Right ventricle myocardium superior (tissue), 1 donor: ENCODE measurements around the gene PCP4L1. TPM values are rescaled to one million over a fixed set of nuclear protein-coding genes. Genes with fewer than 3 reads are reported as not detected.
"Not testable (repeated sequence)": the region's sequence is repeated elsewhere in the genome, so short reads cannot be mapped to it uniquely, and the experiment has no call there.

Experiments
- ATAC-seq: fragments of 200-7000 bp; cut with Tn5 transposase; one replicate; pipeline ENCODE4 v1.9.1; 2020; ENCODE audit warnings: mild to moderate bottlenecking; ENCODE audit not compliant: poor library complexity
- DNase-seq: peaks from one replicate; pipeline ENCODE4 v3.0.0-alpha.2; 2020
- intact Hi-C: fragments of 100-400 bp; cut with DNase I; formaldehyde crosslinking; loops from one replicate; pipeline ENCODE4 v1.11.2; 2022
- total RNA-seq: library from RNA; stranded (reverse); fragmentation: NEBNext Ultra II Directional; extraction: Animal tissue kit (Norgen Biotek cat#: 25700); gene quantifications from one replicate; pipeline ENCODE4 v1.2.1, GENCODE V29; 2021
- donor health status: DM: no; HTN: yes; CAD: no; lungs with severe emphysema.

Gene PCP4L1
- total RNA-seq, 1 donor from 2014 or later: 0.22 TPM

GRCh38 chr1:161226759-161227158 is 31.8 kb upstream of the PCP4L1 start:
- intact Hi-C loops: loop anchor here (5.0 kb wide), 2 partner anchors 81 to 156 kb away; partner anchors contain the start of gene MPZ
- no peak for DNase-seq
- ATAC-seq: no peak

- ATAC-seq (peak; percentile 70), DNase-seq (peak; percentile 89)
- intact Hi-C loops: loop anchor here (5.0 kb wide), 2 partner anchors 80 to 155 kb away; partner anchors contain the start of gene MPZ
These were observed 31.2 kb upstream of the PCP4L1 start for GRCh38 chr1:161227196-161227871.

- ATAC-seq: no peak
- intact Hi-C loops: loop anchor here (5.0 kb wide), 2 partner anchors 79 to 154 kb away; partner anchors contain the start of gene MPZ
These were observed 30.5 kb upstream of the PCP4L1 start for GRCh38 chr1:161228032-161228431.

DNA sequence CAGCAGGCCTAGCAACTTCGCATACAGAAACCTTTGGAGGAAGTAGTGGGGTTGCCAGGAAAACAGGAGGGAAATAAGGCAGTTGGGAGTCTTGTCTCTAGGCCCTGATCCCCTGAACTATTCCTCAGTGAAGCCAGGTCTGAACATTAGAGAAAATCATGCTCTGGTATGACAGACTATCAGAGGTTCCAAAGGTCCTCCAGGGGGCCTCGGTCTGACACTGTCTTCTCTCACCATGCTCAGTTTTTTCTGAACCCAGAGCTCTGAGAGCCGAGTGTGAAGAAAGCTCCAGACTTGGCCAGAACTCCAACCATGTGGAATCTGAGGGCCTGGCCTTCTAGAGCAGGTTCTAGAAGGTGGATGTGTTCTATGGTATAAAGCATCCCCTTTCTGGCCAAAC is 28.6 kb upstream of the PCP4L1 start:
- intact Hi-C loops: loop anchor here (5.0 kb wide), 3 partner anchors 67 to 152 kb away; partner anchors contain the start of gene MPZ
- DNase-seq (no peak), ATAC-seq (no peak)

More at GRCh38 chr1:161228032-161228431, 30.5 kb upstream of the PCP4L1 start:
- DNase-seq: no peak

DNA sequence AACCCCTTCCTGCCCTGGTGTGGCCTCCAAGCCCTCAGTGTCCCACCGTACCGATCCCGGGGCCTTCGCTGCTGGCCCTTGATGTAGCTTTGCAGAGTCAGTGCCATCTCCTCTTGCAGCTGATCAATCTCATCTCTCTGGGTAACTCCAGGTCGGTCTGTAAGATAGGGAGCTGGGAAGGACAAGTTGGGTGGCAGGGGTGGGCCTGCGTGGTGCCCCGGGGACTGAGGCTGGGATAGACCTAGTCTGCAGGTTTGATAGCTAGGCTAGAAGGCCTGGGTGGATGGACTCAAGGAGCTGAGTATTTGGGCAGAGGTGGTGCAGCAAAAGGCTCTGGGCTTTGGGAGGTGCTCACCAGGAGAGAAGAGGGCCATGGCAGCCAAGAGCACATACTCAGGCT is 27.8 kb upstream of the PCP4L1 start:
- intact Hi-C loops: loop anchor here (5.0 kb wide), 1 partner anchor 67 kb away; no protein-coding TSS in a partner anchor
- ATAC-seq (no peak), DNase-seq (no peak)

GRCh38 chr1:161233102-161233501 is 25.4 kb upstream of the PCP4L1 start:
- DNase-seq (no peak), ATAC-seq (no peak)
- intact Hi-C loops: loop anchor here (5.0 kb wide), 1 partner anchor 64 kb away; no protein-coding TSS in a partner anchor

DNA sequence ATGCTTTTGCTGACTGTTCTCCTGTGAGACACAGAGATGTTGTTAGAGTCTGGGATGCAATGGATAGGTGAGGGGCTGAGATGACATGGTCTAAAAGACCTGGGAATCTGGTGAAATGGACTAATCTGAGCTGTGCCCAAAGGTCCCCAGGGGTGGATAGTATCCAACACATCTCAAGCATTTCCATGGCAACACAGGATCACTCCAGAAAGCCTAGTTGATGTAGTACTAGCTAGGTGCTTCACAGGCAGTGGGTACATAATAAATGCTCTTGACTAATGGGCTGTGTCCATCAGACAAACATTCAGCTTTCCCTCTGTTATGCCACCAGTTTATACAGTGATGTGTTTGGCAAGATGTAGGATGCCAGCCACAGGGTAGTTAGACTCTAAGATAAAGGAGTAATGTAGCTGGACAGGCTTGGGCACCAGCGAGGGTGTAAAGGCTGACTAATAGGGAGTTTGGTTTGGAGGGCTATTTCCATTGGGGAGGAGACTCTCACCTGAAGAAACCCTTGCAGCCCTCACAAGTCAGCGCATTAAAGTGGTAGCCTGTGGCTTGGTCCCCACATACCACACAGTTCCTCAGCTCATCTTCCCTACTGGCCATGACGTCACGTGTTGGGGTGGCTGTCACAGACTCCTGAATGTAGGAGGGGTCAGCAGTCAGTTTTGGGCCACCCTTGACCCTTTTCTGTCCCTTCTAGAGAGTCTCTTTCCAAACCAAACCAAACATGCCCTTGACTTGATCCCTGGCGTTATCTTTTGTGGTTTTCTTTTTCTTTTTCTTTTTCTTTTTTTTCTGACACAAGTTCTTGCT is 22.4 kb upstream of the PCP4L1 start:
- no peak for ATAC-seq
- intact Hi-C loops: no loop called here

GRCh38 chr1:161238039-161238473 is 20.5 kb upstream of the PCP4L1 start, which contains the start of gene NR1I3:
Gene NR1I3, minus strand, starts transcription at chr1:161238203. Its CDS starts 1,638 bp downstream, at chr1:161236565.
- ATAC-seq (no peak), DNase-seq (no peak)
- intact Hi-C loops: no loop called here

More for the DNA sequence above, 22.4 kb upstream of the PCP4L1 start:
- DNase-seq: no peak

- no peak for DNase-seq
- intact Hi-C loops: no loop called here
- no peak for ATAC-seq
These were observed 16.9 kb upstream of the PCP4L1 start for GRCh38 chr1:161241682-161242081.

- no peak for ATAC-seq
- intact Hi-C loops: no loop called here
- no peak for DNase-seq
These were observed 16.2 kb upstream of the PCP4L1 start for GRCh38 chr1:161242313-161242712.

- intact Hi-C loops: no loop called here
- ATAC-seq (no peak), DNase-seq (no peak)
These were observed 13.7 kb upstream of the PCP4L1 start for GRCh38 chr1:161244888-161245287.

DNA sequence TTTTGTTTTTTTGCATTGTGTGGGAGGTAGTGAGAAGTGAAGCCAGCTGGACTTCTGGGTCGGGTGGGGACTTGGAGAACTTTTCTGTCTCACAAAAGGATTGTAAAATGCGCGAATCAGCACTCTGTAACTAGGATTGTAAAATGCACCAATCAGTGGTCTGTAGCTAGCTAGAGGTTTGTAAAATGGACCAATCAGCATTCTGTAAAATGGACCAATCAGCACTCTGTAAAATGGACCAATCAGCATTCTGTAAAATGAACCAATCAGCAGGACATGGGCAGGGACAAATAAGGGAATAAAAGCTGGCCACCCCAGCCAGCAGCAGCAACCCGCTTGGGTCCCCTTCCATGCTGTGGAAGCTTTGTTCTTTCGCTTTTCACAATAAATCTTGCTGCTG is 8.4 kb upstream of the PCP4L1 start:
- intact Hi-C loops, DNase-seq, ATAC-seq: not testable (repeated sequence)

- intact Hi-C loops: no loop called here
- DNase-seq: no peak
- ATAC-seq: no peak
These were observed 7.7 kb upstream of the PCP4L1 start for GRCh38 chr1:161250829-161251228.

DNA sequence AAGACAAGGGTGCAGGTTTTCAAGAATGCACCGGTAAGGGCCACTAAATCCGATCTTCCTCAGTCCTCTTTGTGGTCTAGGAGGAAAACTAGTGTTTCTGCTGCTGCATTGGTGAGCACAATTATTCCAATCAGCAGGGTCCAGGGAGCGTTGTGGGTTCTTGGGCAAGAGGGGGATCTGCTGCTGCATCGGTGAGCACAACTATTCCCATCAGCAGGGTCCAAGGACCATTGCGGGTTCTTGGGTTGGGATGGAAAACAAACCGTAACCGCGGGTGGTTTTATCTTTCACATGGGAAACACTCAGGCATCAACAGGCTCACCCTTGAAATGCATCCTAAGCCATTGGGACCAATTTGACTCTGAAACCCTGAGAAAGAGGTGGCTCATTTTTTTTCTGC is 7.0 kb upstream of the PCP4L1 start:
- ATAC-seq (no peak), DNase-seq (no peak)
- intact Hi-C loops: no loop called here

DNA sequence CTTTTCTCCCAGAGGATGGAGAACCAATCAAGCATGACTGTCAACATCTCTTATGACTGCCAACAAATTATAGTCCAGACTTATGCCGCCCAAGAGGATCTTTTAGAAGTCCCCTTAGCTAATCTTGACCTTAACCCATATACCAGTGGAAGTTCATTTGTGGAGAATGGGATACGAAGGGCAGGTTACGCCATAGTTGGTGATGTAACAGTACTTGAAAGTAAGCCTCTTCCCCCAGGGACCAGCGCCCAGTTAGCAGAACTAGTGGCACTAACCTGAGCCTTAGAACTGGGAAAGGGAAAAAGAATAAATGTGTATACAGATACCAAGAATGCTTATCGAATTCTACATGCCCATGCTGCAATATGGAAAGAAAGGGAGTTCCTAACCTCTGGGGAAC is 3.2 kb upstream of the PCP4L1 start:
- ATAC-seq, intact Hi-C loops, DNase-seq: not testable (repeated sequence)

- ATAC-seq, intact Hi-C loops, DNase-seq: not testable (repeated sequence)
These were observed 2.5 kb upstream of the PCP4L1 start for GRCh38 chr1:161255955-161256520.

DNA sequence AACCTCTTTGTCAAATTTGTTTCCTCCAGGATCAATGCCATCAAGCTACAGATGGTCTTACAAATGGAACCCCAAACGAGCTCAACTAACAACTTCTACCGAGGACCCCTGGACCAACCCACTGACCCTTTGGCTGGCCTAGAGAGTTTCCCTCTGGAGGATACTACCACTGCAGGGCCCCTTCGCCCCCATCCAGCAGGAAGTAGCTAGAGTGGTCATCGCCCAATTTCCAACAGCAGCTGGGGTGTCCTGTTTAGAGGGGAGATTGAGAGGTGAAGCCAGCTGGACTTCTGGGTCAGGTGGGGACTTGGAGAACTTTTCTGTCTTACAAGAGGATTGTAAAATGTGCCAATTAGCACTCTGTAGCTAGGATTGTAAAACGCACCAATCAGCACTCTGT is 1.4 kb upstream of the PCP4L1 start:
- intact Hi-C loops, DNase-seq, ATAC-seq: not testable (repeated sequence)

- no peak for DNase-seq
- no peak for ATAC-seq
- intact Hi-C loops: no loop called here
These were observed 779 bp downstream of the PCP4L1 start for GRCh38 chr1:161259345-161259702.

GRCh38 chr1:161259765-161260164 is 1.2 kb downstream of the PCP4L1 start:
- intact Hi-C loops: no loop called here
- no peak for DNase-seq
- no peak for ATAC-seq
